BE2C (cell line): Measurements from ENCODE around the gene SFRP4.
"Not testable (repeated sequence)": the region's sequence is repeated elsewhere in the genome, so short reads cannot be mapped to it uniquely, and the experiment has no call there.

Experiments
- DNase-seq: peaks from one replicate; pipeline ENCODE4 v3.0.0-alpha.2; 2020
- H3K27me3 ChIP-seq: fragments of 250-450 bp; sonication (Bioruptor Pico); 2 replicates; pipeline ENCODE4 v1.5.1; 2020; ENCODE audit warnings: mild to moderate bottlenecking
- H3K36me3 ChIP-seq: fragments of 250-450 bp; sonication (Bioruptor Pico); 2 replicates; pipeline ENCODE4 v1.5.1; 2020; ENCODE audit warnings: mild to moderate bottlenecking
- H3K4me1 ChIP-seq: fragments of 250-450 bp; sonication (Bioruptor Pico); 2 replicates; pipeline ENCODE4 v1.5.1; 2020
- H3K4me3 ChIP-seq: 2 replicates; pipeline ENCODE4 v1.5.1; 2011; ENCODE audit warnings: low read depth, low read length
- H3K9me3 ChIP-seq: fragments of 250-450 bp; sonication (Bioruptor Pico); 2 replicates; pipeline ENCODE4 v1.5.1; 2020
- TF ChIP-seq, protein P1 (sequence below): IDR thresholded peaks from 2 replicates; pipeline ENCODE4 v1.5.1; 2012; ENCODE audit warnings: mild to moderate bottlenecking, low read depth, low read length

Gene SFRP4

DNA sequence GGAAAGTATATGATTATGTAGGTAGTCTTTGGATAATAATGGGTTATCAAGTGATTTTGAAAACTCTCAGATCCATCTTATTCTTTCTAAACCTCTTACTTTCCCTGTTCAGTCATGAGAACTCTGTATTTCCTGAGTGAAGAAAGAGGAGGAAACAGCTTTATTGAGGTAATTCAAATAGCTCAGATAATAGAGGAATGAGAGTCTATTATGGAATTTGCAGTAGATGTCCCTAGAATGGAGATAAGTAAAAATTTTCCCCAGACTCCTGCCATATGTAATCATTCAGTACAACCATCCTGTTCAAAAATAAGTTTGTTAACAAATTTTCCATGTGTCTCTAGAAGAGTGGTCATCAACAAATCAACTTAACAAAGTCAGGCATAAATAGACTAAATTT lies 40.2 kb upstream of the SFRP4 start:
- no peak overlapping the region for H3K4me3 ChIP-seq
- no peaks in the 10 kb centered on the region for H3K27me3 ChIP-seq
- no peak for DNase-seq
- no peaks in the 10 kb centered on the region for H3K36me3 ChIP-seq
- no peaks in the 10 kb centered on the region for H3K4me1 ChIP-seq
- TF ChIP-seq, protein P1, sequence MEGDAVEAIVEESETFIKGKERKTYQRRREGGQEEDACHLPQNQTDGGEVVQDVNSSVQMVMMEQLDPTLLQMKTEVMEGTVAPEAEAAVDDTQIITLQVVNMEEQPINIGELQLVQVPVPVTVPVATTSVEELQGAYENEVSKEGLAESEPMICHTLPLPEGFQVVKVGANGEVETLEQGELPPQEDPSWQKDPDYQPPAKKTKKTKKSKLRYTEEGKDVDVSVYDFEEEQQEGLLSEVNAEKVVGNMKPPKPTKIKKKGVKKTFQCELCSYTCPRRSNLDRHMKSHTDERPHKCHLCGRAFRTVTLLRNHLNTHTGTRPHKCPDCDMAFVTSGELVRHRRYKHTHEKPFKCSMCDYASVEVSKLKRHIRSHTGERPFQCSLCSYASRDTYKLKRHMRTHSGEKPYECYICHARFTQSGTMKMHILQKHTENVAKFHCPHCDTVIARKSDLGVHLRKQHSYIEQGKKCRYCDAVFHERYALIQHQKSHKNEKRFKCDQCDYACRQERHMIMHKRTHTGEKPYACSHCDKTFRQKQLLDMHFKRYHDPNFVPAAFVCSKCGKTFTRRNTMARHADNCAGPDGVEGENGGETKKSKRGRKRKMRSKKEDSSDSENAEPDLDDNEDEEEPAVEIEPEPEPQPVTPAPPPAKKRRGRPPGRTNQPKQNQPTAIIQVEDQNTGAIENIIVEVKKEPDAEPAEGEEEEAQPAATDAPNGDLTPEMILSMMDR: no peak
- no peaks in the 10 kb centered on the region for H3K9me3 ChIP-seq

GRCh38 chr7:37954217-37954616 lies 37.6 kb upstream of the SFRP4 start:
- not testable (repeated sequence) for H3K36me3 ChIP-seq, H3K27me3 ChIP-seq, H3K9me3 ChIP-seq, DNase-seq, H3K4me3 ChIP-seq, H3K4me1 ChIP-seq

DNA sequence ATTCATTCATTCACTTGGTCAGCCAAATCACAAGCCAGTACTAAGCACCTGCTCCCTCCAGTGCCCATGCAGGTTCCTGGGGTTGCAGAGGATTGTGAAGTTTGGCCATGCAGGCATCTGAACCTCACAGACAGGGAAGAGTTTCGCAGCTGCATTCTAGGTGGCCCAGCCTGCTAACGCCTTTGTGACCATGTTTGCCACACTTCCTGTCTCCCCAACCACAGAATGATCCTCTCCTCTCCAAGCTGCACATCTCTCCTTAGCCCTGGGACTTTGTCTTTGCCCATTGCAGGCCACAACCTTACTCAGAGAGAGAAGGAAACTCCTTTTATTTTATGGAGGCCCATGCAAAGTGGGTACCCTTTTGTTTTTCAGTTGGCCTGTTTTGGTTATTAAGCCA lies 35.6 kb upstream of the SFRP4 start:
- Histone ChIP-seq H3K36me3 (no peaks in the 10 kb centered on the region), H3K9me3 (no peaks in the 10 kb centered on the region), H3K4me1 (no peaks in the 10 kb centered on the region), H3K27me3 (no peaks in the 10 kb centered on the region), H3K4me3 (no peak overlapping the region)
- TF ChIP-seq, protein P1: no peak
- DNase-seq: no peak

DNA sequence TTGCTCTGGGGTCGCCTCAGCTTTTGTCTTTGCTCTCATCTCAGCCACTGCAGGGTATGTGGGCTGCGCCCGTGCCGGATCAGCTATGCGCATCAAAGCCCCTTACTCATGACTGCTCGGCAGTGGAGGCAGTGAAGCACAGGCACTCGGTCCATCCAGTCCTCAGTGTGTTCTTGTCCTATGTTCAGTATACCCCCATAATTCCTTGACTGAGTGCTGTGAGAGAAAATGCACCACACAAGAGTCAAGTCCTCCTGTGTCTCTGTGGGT lies 31.3 kb upstream of the SFRP4 start:
- no peaks in the 10 kb centered on the region for H3K36me3 ChIP-seq
- no peak for DNase-seq
- H3K9me3 ChIP-seq: no peaks in the 10 kb centered on the region
- H3K4me1 ChIP-seq: no peaks in the 10 kb centered on the region
- H3K4me3 ChIP-seq: no peak overlapping the region
- TF ChIP-seq, protein P1: no peak
- no peaks in the 10 kb centered on the region for H3K27me3 ChIP-seq

DNA sequence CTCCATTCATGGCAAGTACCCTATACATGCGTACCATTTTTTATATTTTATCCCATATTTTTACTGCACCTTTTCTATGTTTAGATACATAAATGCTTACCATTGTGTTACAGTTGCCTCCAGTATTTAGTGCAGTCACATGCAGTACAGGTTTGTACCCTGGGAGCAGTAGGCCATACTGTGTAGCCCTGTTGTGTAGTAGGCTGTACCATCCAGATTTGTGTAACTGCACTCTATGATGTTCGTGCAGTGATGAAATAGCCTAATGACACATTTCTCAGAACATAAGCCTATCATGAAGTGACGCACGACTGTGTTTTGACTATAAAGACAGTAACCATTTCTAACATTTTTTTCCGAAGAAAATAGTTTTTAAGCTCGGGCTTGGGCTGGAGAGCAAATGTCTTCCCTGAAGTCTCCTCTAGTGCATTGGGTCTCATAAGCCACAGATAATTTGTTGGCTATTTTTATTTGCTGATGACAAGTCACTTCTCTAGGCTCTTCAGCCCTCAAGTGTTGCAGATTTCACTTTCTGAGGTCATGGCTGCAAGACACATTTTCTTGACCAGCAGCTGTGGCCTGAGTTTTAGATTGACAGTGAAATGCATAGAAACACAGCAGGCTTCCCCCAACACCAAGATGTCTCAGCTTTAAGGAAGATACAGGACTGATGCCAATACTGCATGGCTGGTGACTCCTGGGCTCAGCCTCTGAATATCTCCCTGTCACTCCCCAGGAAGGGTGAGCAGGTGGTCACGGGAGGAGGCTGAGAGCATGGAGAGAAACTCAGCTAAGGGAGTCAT lies 30.7 kb upstream of the SFRP4 start:
- Histone ChIP-seq H3K4me1 (no peaks in the 10 kb centered on the region), H3K27me3 (no peaks in the 10 kb centered on the region), H3K4me3 (no peak overlapping the region), H3K36me3 (no peaks in the 10 kb centered on the region), H3K9me3 (no peaks in the 10 kb centered on the region)
- TF ChIP-seq, protein P1: no peak
- no peak for DNase-seq

- no peaks in the 10 kb centered on the region for H3K4me1 ChIP-seq
- no peaks in the 10 kb centered on the region for H3K36me3 ChIP-seq
- no peaks in the 10 kb centered on the region for H3K27me3 ChIP-seq
- no peaks in the 10 kb centered on the region for H3K9me3 ChIP-seq
- H3K4me3 ChIP-seq: no peak overlapping the region
- TF ChIP-seq, protein P1: no peak
- DNase-seq: no peak
These were observed 28.7 kb upstream of the SFRP4 start for GRCh38 chr7:37945336-37945735.

GRCh38 chr7:37944737-37945054 lies 28.1 kb upstream of the SFRP4 start:
- H3K27me3 ChIP-seq: no peaks in the 10 kb centered on the region
- TF ChIP-seq, protein P1: no peak
- H3K9me3 ChIP-seq: no peaks in the 10 kb centered on the region
- no peaks in the 10 kb centered on the region for H3K4me1 ChIP-seq
- no peak for DNase-seq
- no peak overlapping the region for H3K4me3 ChIP-seq
- no peaks in the 10 kb centered on the region for H3K36me3 ChIP-seq
